Spleen (tissue), 11 donors: ENCODE data around the gene CFD. TPM values are rescaled to one million over a fixed set of nuclear protein-coding genes. Genes with fewer than 3 reads are reported as not detected.
"Not testable (repeated sequence)": the region's sequence is repeated elsewhere in the genome, so short reads cannot be mapped to it uniquely, and the experiment has no call there.

ENCODE experiments used
- DNase-seq: peaks from one replicate; pipeline ENCODE4 v3.0.0-alpha.2; 2020
- H3K27ac ChIP-seq, 8 donors: fragments of 200-600 bp; sonication (generic) in 7 of 8; 1 replicate in 4 of 8; 2 replicates in 4 of 8; pipeline versions ENCODE4 v1.5.0 to v1.8.0; 2016 to 2021; ENCODE audit warnings: inconsistent platforms in 4 of 8, mild to moderate bottlenecking in 4 of 8, moderate library complexity in 1 of 8
- H3K27me3 ChIP-seq, 7 donors: fragments of 200-600 bp; sonication (generic) in 6 of 7; replicated peaks in 1 of 7; 1 replicate in 4 of 7; 2 replicates in 3 of 7; pipeline versions ENCODE4 v1.5.0 to v1.8.0; 2016 to 2021; ENCODE audit warnings: inconsistent platforms in 3 of 7, mild to moderate bottlenecking in 1 of 7
- H3K36me3 ChIP-seq, 6 donors: fragments of 200-600 bp; sonication (generic) in 5 of 6; 1 replicate in 4 of 6; 2 replicates in 2 of 6; pipeline versions ENCODE4 v1.5.0 to v1.8.0; 2016 to 2021; ENCODE audit warnings: inconsistent platforms in 2 of 6
- H3K4me1 ChIP-seq, 6 donors: fragments of 200-600 bp; sonication (generic) in 5 of 6; 1 replicate in 3 of 6; 2 replicates in 3 of 6; pipeline versions ENCODE4 v1.5.0 to v1.8.0; 2016 to 2021; ENCODE audit warnings: inconsistent platforms in 3 of 6
- H3K4me3 ChIP-seq, 8 donors: fragments of 200-600 bp; sonication (generic) in 7 of 8; 1 replicate in 4 of 8; 2 replicates in 4 of 8; pipeline versions ENCODE4 v1.5.0 to v1.8.0; 2016 to 2021; ENCODE audit warnings: inconsistent platforms in 4 of 8, mild to moderate bottlenecking in 4 of 8, moderate library complexity in 2 of 8
- H3K9me3 ChIP-seq, 8 donors: fragments of 200-600 bp; sonication (generic) in 7 of 8; 1 replicate in 4 of 8; 2 replicates in 4 of 8; pipeline versions ENCODE4 v1.5.0 to v1.8.0; 2016 to 2021; ENCODE audit warnings: inconsistent platforms in 4 of 8
- CTCF ChIP-seq, 11 experiments: fragments of 200-600 bp in 7 of 11; fragments of 450-650 bp in 4 of 11; sonication (generic) in 4 of 11; IDR thresholded peaks in 8 of 11; conservative IDR thresholded peaks in 3 of 11; 1 replicate in 7 of 11; 2 replicates in 4 of 11; pipeline versions ENCODE4 v1.4.0 to v1.8.0; 2016 to 2021; ENCODE audit warnings: antibody characterized with exemption in 11 of 11, inconsistent platforms in 4 of 11, mild to moderate bottlenecking in 1 of 11
- POLR2A ChIP-seq, 3 donors: fragments of 450-650 bp; IDR thresholded peaks; one replicate each; pipeline ENCODE4 v1.5.1; 2017; ENCODE audit warnings: antibody characterized with exemption in 3 of 3, mild to moderate bottlenecking in 1 of 3
- POLR2AphosphoS5 ChIP-seq, 3 donors: sonication (generic); formaldehyde crosslinking; IDR thresholded peaks; one replicate each; pipeline ENCODE4 v1.5.1; 2017; ENCODE audit warnings: antibody characterized with exemption in 3 of 3
- WGBS, 5 donors: extraction: QIAGEN DNeasy Blood & Tissue Kit in 3 of 5; methylation state at CpG; one replicate each; pipeline versions ENCODE4 v1.1.5 to v1.1.7; 2013 to 2018; 5-methylcytosine and 5-hydroxymethylcytosine counted together
- intact Hi-C: fragments of 100-400 bp; cut with DNase I; formaldehyde crosslinking; loops from one replicate; pipeline ENCODE4 v1.15.0; 2023; ENCODE audit warnings: low total_unique reads
- polyA plus RNA-seq, 3 donors: library from polyadenylated mRNA; stranded (reverse); fragments of 200-250 nt; gene quantifications; one replicate each; pipeline ENCODE4 v1.2.1, GENCODE V29; 2013
- total RNA-seq, 7 donors: library from RNA; depleted of rRNA in 3 of 7; stranded (reverse); fragments of >200 nt in 3 of 7; fragmentation: NEBNext Ultra II Directional in 4 of 7; extraction: Animal tissue kit (Norgen Biotek cat#: 25700) in 4 of 7; gene quantifications; one replicate each; pipeline versions ENCODE4 v1.1.0 to v1.2.1, GENCODE V29; 2016 to 2021
- donor health status: healthy with polysubstance abuse.
- donor health status: DM: no; HTN: no; CAD: no; lungs with moderate emphysema.
- donor health status: DM: no; HTN: no; CAD: no.
- donor health status: Bipolar disorder and iron deficiency.
- donor health status: healthy.
- donor health status: DM: no; HTN: no; CAD: no.
- donor health status: DM: yes; HTN: yes; CAD: no.

Gene CFD
- total and polyA plus RNA-seq, 10 donors: 6.6 to 59.5 (median 24.2) TPM

- Histone ChIP-seq H3K4me3 (no peak overlapping the region), H3K36me3 (no peaks in the 10 kb centered on the region), H3K27ac (peak overlapping the region in 1 of 8 donors; percentile 31), H3K27me3 (peaks cover 3 to 98% (median 58%) of the 10 kb centered on the region in 7 donors), H3K9me3 (no peaks in the 10 kb centered on the region), H3K4me1 (peaks cover 0 to 63% (median 28%) of the 10 kb centered on the region in 6 donors)
- TF ChIP-seq CTCF (IDR thresholded peaks at IDR 0.05 in 8 of 11, conservative IDR thresholded peaks at IDR 0.05 in 3 of 11): no peak
- TF ChIP-seq POLR2AphosphoS5 (IDR thresholded peaks at IDR 0.05): no peak
- TF ChIP-seq POLR2A (IDR thresholded peaks at IDR 0.05): no peak
- no peak for DNase-seq
- intact Hi-C loops: no loop called here
- 18 to 48% (median 34%) methylated on average over 10 to 11 of the region's 11 CpGs for WGBS, 5 donors
Measured at GRCh38 chr19:844546-844971, 14.9 kb upstream of the CFD start.

GRCh38 chr19:845707-846521, 13.6 kb upstream of the CFD start:
- WGBS, 5 donors: 63 to 72% (median 70%) methylated on average over 36 to 37 of the region's 37 CpGs
- H3K9me3 ChIP-seq: no peaks in the 10 kb centered on the region
- H3K4me1 ChIP-seq: peaks cover 0 to 63% (median 30%) of the 10 kb centered on the region in 6 donors
- peaks cover 3 to 98% (median 60%) of the 10 kb centered on the region in 7 donors for H3K27me3 ChIP-seq
- no peaks in the 10 kb centered on the region for H3K36me3 ChIP-seq
- no peak for DNase-seq
- intact Hi-C loops: no loop called here
- H3K27ac ChIP-seq: no peak overlapping the region
- H3K4me3 ChIP-seq: no peak overlapping the region
- TF ChIP-seq POLR2A (IDR thresholded peaks at IDR 0.05): no peak
- no peak for TF ChIP-seq CTCF (IDR thresholded peaks at IDR 0.05 in 8 of 11, conservative IDR thresholded peaks at IDR 0.05 in 3 of 11)
- no peak for TF ChIP-seq POLR2AphosphoS5 (IDR thresholded peaks at IDR 0.05)

- intact Hi-C loops: no loop called here
- Histone ChIP-seq H3K4me3 (no peak overlapping the region), H3K36me3 (no peaks in the 10 kb centered on the region), H3K27me3 (peaks cover under 1 to 100% (median 67%) of the 10 kb centered on the region in 7 donors), H3K9me3 (no peaks in the 10 kb centered on the region), H3K27ac (peak overlapping the region in 3 of 8 donors; percentile 15 to 79 (median 63)), H3K4me1 (peaks cover 0 to 74% (median 37%) of the 10 kb centered on the region in 6 donors)
- DNase-seq: peak; percentile 42
- no peak for TF ChIP-seq CTCF (IDR thresholded peaks at IDR 0.05 in 8 of 11, conservative IDR thresholded peaks at IDR 0.05 in 3 of 11)
- no peak for TF ChIP-seq POLR2AphosphoS5 (IDR thresholded peaks at IDR 0.05)
- no peak for TF ChIP-seq POLR2A (IDR thresholded peaks at IDR 0.05)
- WGBS, 5 donors: 25 to 46% (median 36%) methylated on average over 10 to 12 of the region's 12 CpGs
Measured at GRCh38 chr19:848386-848921, 11.0 kb upstream of the CFD start.

- H3K36me3 ChIP-seq, H3K4me3 ChIP-seq, DNase-seq, H3K9me3 ChIP-seq, intact Hi-C loops: not testable (repeated sequence)
- Histone ChIP-seq H3K4me1 (peaks cover 0 to 68% (median 31%) of the 10 kb centered on the region in 6 donors), H3K27ac (peak overlapping the region in 3 of 8 donors; percentile 15 to 79 (median 63)), H3K27me3 (peaks cover 0 to 97% (median 64%) of the 10 kb centered on the region in 7 donors)
- WGBS, 5 donors: 62 to 84% (median 74%) methylated on average over 8 of the region's 8 CpGs
Measured at GRCh38 chr19:849195-849594, 10.3 kb upstream of the CFD start.
